Measurements from ENCODE around the gene FCGR2B. TPM values are rescaled to one million over a fixed set of nuclear protein-coding genes. Genes with fewer than 3 reads are reported as not detected.
"Not testable (repeated sequence)": the region's sequence is repeated elsewhere in the genome, so short reads cannot be mapped to it uniquely, and the experiment has no call there.

Gene FCGR2B
- total RNA-seq = not detected in 2 replicates

DNA sequence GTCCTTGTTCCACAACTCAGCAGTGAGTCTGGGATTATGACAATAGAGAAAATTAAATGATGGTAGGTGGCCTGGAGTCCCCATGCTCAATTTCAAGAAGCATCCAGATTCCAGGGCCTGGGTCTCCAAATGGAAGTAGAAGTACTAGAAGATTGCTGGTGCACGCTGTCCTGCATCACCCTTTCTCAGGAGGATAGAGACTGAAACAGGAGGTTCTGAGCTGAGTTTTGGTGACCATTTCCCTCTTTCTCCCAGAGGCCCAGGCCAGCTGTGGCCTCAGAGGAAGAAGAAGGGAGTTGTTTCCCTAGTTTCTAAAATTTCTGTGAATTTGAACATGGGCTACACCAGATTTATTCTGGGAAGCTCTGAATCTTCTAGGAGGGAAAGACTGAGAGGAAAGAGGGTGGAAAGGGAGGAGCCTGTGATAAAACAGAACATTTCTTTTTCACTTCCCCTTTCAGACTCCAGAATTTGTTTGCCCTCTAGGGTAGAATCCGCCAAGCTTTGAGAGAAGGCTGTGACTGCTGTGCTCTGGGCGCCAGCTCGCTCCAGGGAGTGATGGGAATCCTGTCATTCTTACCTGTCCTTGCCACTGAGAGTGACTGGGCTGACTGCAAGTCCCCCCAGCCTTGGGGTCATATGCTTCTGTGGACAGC lies at the start of gene FCGR2B:
Gene FCGR2B, plus strand, starts transcription at position 460 of the 656 bp plus-strand sequence. Its CDS starts 99 bp downstream, at position 559.
- DNase-seq (ENCODE audit: low read depth); H3K4me3 ChIP-seq (ENCODE audit: low read depth, low read length): not testable (repeated sequence)

DNA sequence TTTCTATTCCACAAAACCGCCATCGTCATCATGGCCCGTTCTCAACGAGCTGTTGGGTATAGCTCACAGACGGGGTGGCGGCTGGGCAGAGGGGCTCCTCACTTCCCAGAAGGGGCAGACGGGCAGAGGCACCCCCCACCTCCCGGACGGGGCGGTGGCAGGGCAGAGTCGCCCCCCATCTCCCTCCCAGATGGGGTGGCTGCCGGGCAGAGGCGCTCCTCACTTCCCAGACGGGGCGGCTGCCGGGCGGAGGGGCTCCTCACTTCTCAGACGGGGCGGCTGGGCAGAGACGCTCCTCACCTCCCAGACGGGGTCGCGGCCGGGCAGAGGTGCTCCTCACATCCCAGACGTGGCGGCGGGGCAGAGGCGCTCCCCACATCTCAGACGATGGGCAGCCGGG lies 46.5 kb upstream of the FCGR2B start:
- H3K4me3 ChIP-seq (ENCODE audit: low read depth, low read length); DNase-seq (ENCODE audit: low read depth): not testable (repeated sequence)

DNA sequence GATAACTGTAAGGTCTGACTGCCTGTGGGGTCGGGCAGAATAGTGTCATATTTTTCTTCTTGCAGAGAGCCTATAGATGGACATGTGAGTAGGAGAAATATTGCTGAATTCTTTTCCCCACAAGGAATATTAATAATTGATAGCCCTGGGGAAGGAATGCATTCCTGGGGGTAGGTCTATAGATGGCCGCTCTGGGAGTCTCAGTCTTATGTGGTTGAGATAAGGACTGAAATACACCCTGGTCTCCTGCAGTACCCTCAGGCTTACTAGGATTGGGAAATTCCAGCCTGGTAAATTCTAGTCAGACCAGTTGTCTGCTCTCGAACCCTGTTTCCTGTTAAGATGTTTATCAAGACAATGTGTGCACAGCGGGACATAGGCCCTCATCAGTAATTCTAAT lies 44.4 kb upstream of the FCGR2B start:
- H3K4me3 ChIP-seq (ENCODE audit: low read depth, low read length); DNase-seq (ENCODE audit: low read depth): not testable (repeated sequence)

DNA sequence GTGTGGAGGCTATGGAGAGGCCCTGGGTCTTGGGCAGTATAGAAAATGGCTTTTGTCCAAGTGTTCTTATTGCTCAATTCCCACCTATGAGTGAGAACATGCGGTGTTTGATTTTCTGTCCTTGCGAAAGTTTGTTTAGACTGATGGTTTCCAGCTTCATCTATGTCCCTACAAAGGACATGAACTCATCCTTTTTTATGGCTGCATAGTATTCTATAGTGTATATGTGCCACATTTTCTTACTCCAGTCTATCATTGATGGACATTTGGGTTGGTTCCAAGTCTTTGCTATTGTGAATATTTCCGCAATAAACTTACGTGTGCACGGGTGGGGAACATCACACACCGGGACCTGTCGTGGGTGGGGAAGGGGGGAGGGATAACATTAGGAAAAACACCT lies 42.5 kb upstream of the FCGR2B start:
- H3K4me3 ChIP-seq (ENCODE audit: low read depth, low read length); DNase-seq (ENCODE audit: low read depth): not testable (repeated sequence)

DNA sequence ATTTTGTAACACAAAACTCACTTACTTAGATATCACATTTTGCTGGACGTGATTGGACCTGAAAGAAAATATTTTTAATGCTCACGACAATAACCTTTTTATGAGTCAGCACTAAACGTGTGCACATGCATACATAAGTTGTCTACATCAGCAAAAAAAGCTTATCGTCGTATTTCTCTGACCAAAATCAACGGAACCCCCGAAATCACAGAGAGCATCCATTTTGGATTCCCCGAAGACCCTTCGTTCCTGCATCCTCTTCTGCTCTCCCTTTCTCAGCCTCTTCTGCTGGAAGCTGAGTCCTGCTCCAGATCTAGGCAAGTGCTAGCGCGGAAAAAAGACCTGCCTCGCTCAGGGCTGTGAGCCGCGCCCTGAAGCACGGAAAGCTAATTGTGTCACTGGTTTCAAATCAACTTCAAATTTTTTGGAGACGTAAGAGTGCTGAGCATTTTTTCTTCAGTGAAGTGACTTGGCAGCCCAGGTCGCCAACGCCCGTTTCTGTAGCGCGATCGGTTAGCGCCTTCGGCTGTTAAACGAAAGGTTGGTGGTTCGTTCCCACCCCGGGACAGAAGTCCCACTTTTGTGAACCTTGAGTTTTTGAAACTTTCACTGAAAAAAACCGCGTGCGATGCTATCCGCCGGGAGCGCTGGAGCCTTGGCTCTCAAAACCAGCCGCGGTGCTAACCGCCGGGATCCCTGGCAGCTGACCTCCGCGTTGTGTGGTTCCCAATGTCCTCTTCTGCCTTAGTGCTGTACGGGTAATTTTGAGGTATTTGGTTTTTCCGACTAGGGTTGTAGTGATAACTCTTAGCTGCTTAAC lies 41.6 kb upstream of the FCGR2B start:
- not testable (repeated sequence) for DNase-seq (ENCODE audit: low read depth)
- peak overlapping the region; percentile 54 for H3K4me3 ChIP-seq (ENCODE audit: low read depth, low read length)

DNA sequence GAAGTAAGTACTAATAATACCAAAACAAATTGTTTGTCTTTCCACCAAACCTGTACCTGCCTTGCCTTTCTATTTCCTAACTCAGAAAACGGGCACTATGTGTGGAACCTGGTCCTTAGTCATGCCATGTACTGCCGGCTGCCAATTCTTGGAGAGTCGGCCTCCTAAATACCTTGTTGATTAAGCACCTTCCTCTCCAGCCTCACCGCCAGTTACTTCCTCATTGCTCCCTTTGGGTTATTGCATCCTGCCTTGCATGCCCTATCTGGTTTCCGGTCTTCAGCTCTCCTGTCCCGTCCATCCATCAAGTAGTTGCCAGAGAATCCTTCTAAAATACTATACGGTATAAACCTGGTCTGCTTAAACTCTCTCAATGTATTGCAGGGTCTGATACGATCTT lies 40.9 kb upstream of the FCGR2B start:
- DNase-seq (ENCODE audit: low read depth); H3K4me3 ChIP-seq (ENCODE audit: low read depth, low read length): not testable (repeated sequence)

DNA sequence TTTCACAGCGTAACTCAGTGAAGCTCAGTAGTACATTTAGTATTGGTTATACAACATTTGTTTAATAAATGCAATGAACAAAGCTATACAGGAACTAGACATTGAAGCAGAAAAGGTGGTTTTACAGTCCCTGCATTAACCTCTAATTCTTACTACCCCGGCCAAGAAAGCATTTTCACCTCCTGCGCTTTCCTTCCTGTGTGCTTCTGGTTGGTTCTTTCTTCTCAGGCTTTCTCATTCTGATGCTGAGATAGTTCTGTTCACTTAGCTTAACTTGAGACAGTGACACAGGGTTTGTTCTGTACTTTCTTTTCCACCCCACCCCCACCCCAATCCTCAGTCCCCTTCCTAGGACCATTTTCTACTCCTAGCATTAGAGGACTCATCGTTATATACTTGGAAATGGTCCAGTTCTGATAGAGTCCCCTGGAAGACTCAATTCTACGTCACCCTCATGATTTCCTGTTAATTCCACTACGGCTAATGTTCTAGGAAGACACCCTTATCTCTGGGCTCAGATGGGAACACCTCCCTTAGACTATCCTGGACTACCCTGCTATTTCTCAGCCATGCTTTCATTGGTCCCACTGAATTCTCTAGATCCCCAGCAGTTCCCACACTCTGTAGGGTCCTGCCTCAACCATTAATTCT lies 39.4 kb upstream of the FCGR2B start:
- DNase-seq (ENCODE audit: low read depth); H3K4me3 ChIP-seq (ENCODE audit: low read depth, low read length): not testable (repeated sequence)

DNA sequence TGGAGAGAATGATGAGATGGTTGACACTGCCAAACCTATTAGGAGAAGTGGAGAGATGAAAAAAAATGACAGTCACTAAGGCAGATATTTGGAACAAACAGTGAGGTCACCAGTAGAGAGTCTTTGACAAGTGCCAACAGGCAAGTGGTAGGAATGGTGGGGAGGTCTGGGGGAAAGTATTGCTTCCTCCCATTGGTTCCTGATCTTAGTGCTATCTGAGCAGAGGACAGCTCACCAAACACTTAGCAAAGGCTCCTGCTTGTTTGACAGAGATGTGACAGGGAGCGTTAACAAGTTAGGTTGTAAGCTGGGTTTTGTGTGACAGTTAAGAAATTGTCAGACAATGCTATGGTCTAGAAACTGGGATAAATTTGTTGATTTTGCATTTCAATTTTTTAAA lies 38.3 kb upstream of the FCGR2B start:
- H3K4me3 ChIP-seq (ENCODE audit: low read depth, low read length); DNase-seq (ENCODE audit: low read depth): not testable (repeated sequence)

DNA sequence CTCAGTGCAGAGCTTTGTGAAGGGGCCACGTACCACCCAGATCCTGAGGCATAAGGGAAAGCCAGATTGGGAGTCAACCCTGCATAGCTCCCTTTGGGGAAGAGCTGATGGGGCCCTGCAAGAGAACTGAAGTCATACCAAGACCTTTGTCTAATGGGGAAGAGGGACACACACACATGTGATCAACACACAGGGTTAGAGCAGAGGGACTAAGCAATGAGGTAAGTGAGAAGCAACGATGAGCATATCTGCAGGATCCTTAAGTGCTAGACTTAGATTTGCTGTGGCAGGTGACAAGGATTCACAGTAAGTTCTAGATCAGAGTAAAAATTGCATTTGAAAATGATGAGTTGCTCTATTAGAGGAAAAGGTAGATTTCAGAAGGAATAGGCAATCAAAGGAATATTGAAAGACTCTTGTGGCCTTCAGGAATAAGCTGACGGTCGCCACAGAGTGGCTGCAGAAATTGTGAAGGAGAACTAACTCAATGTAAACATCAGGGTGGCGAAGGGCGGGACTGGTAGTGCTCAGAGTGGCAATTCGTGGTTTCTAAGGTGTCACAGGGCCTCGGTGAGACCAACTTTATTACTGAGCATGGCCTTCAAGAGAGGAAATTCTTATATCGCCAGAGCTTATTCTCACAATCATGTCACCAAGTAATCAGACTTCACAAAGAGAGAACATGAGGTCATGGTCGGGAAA lies 36.3 kb upstream of the FCGR2B start:
- DNase-seq (ENCODE audit: low read depth) = not testable (repeated sequence)

DNA sequence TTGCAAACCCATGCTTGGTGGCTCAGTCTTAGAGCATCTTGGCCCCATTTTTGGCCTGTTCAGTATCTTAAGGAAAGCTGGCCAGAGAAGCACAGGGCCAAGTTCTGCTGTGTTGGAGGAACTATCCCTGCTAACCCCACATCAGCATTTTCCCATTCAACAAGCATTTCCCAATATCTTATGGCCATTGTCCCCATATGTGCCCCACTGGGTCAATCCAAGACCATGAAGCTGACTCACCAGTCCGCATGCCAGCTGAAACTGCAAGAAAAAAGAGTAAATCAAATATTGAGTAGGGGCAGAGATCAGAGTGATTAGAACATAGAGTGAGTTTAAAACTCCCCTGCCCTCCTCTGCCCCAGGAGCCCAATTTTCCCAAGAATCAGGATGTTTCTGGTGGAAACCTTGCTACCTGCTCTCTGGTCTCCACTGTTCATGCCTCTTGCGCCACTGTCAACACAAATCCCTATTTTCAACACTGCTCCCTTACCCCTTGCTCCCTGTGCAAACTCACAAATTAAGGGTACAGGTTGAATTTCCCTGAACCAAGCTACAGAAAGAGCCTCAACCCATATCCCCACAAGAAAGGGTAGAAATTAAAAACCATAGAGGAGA lies 32.7 kb upstream of the FCGR2B start:
- not testable (repeated sequence) for H3K4me3 ChIP-seq (ENCODE audit: low read depth, low read length); DNase-seq (ENCODE audit: low read depth)

More for the DNA sequence above, 36.3 kb upstream of the FCGR2B start:
- not testable (repeated sequence) for H3K4me3 ChIP-seq (ENCODE audit: low read depth, low read length)

DNA sequence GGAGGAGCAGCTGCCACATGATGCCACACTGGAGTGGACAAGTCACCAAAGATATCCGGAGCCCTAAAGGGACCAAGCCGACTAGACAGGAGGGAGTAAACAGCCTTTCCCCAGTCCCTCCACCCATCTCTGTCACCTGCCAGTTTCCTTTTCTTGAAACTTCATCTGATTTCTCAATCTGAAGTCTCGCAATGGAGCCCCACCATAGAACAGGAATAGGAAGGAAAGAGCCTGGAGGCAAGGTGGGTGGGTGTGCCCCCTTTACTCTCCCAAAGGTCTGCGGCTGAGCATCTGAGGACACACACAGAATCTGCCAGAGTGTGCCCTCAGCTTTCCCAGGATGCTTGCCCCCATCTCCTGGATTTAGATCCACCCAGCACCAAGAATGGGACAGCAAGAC lies 31.9 kb upstream of the FCGR2B start, which contains the start of gene FCGR3B:
Gene FCGR3B, minus strand, starts transcription at position 101 of the 400 bp plus-strand sequence. Its CDS starts 82 bp downstream, at position 19.
- TF ChIP-seq, protein P1, sequence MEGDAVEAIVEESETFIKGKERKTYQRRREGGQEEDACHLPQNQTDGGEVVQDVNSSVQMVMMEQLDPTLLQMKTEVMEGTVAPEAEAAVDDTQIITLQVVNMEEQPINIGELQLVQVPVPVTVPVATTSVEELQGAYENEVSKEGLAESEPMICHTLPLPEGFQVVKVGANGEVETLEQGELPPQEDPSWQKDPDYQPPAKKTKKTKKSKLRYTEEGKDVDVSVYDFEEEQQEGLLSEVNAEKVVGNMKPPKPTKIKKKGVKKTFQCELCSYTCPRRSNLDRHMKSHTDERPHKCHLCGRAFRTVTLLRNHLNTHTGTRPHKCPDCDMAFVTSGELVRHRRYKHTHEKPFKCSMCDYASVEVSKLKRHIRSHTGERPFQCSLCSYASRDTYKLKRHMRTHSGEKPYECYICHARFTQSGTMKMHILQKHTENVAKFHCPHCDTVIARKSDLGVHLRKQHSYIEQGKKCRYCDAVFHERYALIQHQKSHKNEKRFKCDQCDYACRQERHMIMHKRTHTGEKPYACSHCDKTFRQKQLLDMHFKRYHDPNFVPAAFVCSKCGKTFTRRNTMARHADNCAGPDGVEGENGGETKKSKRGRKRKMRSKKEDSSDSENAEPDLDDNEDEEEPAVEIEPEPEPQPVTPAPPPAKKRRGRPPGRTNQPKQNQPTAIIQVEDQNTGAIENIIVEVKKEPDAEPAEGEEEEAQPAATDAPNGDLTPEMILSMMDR (conservative IDR thresholded peaks at IDR 0.05; ENCODE audit: low read depth, low read length) = no peak
- no peak for DNase-seq (ENCODE audit: low read depth)
- H3K4me3 ChIP-seq (ENCODE audit: low read depth, low read length) = no peak within 1 kb of the TSS

DNA sequence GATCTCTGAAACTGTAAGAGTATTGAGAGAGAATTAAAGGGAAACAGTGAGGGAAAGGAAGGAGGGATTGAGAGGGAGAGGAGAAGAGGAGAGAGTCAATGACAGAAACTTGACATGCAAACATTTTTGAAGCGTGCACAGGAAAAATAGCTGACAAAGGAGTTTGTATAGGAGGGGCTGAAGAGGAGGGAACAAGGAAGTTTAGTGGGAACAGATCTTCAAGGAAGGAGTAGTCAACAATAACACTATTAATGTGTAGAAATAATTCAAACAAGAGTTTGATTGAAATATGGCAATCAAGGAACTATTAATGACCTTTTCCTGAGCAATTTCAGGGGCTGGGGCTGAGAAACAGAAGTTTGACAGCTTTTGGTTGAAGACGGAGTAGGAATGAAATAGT lies 27.9 kb upstream of the FCGR2B start:
- DNase-seq (ENCODE audit: low read depth); H3K4me3 ChIP-seq (ENCODE audit: low read depth, low read length): not testable (repeated sequence)

DNA sequence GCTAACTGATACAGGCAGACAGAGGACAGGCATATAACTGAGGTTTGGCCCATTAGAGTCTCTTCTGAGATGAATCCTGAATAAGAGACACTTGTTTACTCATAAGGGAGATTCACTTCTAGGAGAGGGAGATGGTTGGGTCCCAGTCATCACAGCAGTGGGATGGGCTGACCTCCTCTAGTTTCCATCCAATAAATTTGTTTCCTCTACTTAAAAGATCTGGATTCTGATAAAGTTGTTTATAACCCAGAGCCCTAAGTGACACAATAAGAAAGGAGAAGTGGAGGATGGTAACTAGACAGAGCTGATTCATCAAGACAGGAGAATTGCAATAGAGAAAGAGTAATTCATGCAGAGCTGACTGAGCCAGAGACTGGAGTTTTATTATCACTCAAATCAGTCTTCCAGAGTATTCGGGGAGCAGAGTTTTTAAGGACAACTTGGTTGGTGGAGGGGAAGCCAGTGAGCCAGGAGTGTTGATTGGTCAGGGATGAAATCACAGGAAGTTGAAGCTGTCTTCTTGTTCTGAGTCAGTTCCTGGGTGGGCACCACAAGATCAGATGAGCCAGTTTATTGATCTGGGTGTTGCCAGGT lies 26.7 kb upstream of the FCGR2B start:
- not testable (repeated sequence) for H3K4me3 ChIP-seq (ENCODE audit: low read depth, low read length); DNase-seq (ENCODE audit: low read depth)

DNA sequence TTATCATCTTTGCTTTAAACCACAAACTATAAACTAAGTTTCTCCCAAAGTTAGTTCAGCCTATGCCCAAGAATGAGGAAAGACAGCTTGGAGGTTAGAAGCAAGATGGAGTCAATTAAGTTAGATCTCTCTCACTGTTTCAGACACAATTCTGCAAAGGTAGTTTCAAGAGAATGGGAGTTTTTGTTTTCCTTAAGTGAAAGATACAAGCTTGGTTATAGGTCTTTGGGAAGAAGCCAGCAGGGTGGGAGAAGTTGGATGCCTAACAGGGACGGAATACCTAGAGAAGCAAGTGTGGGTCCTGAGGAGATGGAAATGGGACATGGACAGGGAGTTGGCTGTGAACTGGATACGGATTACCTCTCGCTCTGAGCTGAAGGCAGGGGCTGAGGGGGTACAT lies 26.0 kb upstream of the FCGR2B start:
- not testable (repeated sequence) for DNase-seq (ENCODE audit: low read depth); H3K4me3 ChIP-seq (ENCODE audit: low read depth, low read length)

DNA sequence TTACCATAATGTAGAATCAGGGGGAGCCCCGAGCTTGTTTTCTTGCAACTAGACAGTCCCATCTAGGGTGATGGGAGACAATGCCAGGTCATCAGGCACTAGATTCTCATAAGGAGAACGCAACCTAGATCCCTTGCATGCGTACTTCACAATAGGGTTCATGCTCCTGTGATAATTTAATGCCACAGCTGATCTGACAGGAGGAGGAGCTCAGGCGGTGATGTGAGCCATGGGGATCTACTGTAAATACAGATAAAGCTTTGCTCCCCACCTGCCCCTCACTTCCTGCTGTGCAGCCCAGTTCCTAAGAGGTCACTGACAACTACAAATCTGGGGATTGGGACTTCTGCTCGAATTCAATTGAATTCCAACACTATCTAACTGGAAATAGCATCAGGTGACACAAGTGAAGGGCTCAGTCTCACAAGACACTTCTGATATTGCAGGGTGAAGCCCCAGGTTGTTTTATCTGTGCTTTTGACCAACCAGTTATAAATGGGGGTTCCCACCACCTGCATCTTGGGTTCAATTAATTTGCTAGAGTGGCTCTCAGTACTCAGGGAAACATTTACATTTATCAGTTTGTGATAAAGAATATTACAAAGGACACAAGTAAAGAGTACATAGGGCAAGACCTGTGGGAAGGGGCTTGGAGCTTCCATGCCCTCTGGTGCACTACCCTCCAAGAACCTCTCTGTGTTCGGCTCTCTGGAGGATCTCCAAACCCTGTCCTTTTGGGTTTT lies 24.5 kb upstream of the FCGR2B start:
- not testable (repeated sequence) for H3K4me3 ChIP-seq (ENCODE audit: low read depth, low read length); DNase-seq (ENCODE audit: low read depth)

DNA sequence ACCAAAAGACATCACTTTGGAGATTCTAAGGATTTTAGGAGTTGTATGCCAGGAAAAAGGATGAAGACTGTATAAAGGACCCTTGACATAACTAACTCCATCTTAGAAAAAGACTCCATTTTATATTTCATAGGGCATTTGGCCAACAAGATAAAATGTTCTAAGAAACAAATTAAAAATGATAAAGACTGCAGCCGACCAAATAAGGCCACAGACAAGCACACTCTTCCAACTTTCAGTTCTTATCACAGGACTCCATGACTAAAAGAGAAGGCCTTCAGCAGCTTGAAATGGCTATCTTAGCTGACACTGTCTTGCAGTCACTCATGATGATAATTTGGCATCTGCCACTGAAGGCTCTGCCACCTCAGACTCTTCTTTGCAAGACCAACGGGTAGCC lies 23.7 kb upstream of the FCGR2B start:
- DNase-seq (ENCODE audit: low read depth); H3K4me3 ChIP-seq (ENCODE audit: low read depth, low read length): not testable (repeated sequence)
